ENCODE results near the gene LACTB. TPM values are rescaled to one million over a fixed set of nuclear protein-coding genes. Genes with fewer than 3 reads are reported as not detected.

LACTB gene
- total and polyA plus RNA-seq, 10 of the 15 experiments (the other 5 are each of a cell fraction or from before 2014, with no cell fraction given) = 5.0 to 35.3 (median 16.6) TPM

DNA sequence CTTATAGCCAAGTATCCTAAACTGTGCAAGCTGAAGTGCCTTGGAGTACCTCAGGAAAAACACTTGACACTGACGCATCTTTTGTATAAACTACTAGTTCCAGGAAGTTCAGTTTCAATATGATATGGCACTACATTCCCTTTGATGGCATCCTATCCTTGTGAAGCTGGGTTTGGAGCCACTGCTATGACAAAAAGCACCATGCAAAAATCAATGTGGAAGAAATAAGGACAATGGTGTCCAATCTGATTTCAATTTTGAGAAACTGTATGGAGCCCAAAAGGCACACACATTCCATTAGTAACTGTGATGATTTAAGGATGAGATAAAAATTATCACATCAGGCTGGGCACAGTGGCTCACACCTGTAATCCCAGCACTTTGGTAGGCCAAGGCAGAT lies 30.0 kb downstream of the LACTB start:
- in situ Hi-C loops (cut with MboI) = no loop called here
- peaks cover 20% of the 10 kb centered on the region for H3K79me2 ChIP-seq (ENCODE audit: control insufficient read depth, insufficient read depth, low read length)
- no peaks in the 10 kb centered on the region for H4K20me1 ChIP-seq (ENCODE audit: control insufficient read depth, insufficient read depth)
- WGBS (ENCODE audit: insufficient coverage, insufficient replicate concordance, low lambda C conversion rate, missing lambda C conversion rate) = 56% methylated on average over 1 of the region's 1 CpG
- no peak for ATAC-seq
- SMC1A ChIA-PET (ENCODE audit: uncharacterized antibody, unreplicated experiment) = interaction anchor here (1.5 kb wide), 1 partner anchor 13 kb away, joined by 5 read pairs; no protein-coding TSS in a partner anchor
- H3K4me2 ChIP-seq (ENCODE audit: control insufficient read depth, insufficient read depth) = no peak overlapping the region
- no peak overlapping the region for H3K27ac ChIP-seq (ENCODE audit: control insufficient read depth, insufficient read depth)
- H3K4me1 ChIP-seq (ENCODE audit: control insufficient read depth, insufficient read depth, low read length) = no peaks in the 10 kb centered on the region
- BruUV-seq (replicated peaks) = no TSS peak
- H3K9me3 ChIP-seq (replicated peaks; ENCODE audit: control insufficient read depth, insufficient read depth, low read length) = peaks cover 2% of the 10 kb centered on the region; the same call in 2 of the 3 replicates
- POLR2A ChIA-PET = interaction anchor here (1.4 kb wide), 1 partner anchor 20 kb away, joined by 3 read pairs; no protein-coding TSS in a partner anchor
- no peak overlapping the region for H2AFZ ChIP-seq (ENCODE audit: control insufficient read depth, low read depth, low read length)
- no peaks in the 10 kb centered on the region for H3K27me3 ChIP-seq (replicated peaks in 1 of 2; ENCODE audit: control insufficient read depth in 2 of 2, insufficient read depth in 2 of 2, low read length in 1 of 2)
- no peak overlapping the region for H3K9ac ChIP-seq (ENCODE audit: control insufficient read depth, insufficient read depth, low read length)
- intact Hi-C loops (cut with micrococcal nuclease; ENCODE audit: unreplicated experiment) = loop anchor here (10.0 kb wide), 3 partner anchors 63 to 253 kb away; partner anchors contain the start of gene APH1B
- no peak for DNase-seq (ENCODE audit: low read depth, low spot score)
- RAD21 ChIA-PET (ENCODE audit: unreplicated experiment) = interaction anchor here (0.6 kb wide), 1 partner anchor 782 kb away, joined by 3 read pairs; no protein-coding TSS in a partner anchor
- no peak for FAIRE-seq
- H3K36me3 ChIP-seq (ENCODE audit: control insufficient read depth in 2 of 2, insufficient read depth in 2 of 2, low read length in 1 of 2) = peaks cover 0 to 24% of the 10 kb centered on the region in 2 experiments; a peak in 1 of 4 replicates
- H3K4me3 ChIP-seq = no peak overlapping the region
- CTCF ChIA-PET = no interaction called here
- no peak for TF ChIP-seq IKZF1 (conservative IDR thresholded peaks at IDR 0.05)
- TF ChIP-seq NRF1 (conservative IDR thresholded peaks at IDR 0.05; ENCODE audit: low read depth, low read length) = no peak
- TF ChIP-seq, protein P1, sequence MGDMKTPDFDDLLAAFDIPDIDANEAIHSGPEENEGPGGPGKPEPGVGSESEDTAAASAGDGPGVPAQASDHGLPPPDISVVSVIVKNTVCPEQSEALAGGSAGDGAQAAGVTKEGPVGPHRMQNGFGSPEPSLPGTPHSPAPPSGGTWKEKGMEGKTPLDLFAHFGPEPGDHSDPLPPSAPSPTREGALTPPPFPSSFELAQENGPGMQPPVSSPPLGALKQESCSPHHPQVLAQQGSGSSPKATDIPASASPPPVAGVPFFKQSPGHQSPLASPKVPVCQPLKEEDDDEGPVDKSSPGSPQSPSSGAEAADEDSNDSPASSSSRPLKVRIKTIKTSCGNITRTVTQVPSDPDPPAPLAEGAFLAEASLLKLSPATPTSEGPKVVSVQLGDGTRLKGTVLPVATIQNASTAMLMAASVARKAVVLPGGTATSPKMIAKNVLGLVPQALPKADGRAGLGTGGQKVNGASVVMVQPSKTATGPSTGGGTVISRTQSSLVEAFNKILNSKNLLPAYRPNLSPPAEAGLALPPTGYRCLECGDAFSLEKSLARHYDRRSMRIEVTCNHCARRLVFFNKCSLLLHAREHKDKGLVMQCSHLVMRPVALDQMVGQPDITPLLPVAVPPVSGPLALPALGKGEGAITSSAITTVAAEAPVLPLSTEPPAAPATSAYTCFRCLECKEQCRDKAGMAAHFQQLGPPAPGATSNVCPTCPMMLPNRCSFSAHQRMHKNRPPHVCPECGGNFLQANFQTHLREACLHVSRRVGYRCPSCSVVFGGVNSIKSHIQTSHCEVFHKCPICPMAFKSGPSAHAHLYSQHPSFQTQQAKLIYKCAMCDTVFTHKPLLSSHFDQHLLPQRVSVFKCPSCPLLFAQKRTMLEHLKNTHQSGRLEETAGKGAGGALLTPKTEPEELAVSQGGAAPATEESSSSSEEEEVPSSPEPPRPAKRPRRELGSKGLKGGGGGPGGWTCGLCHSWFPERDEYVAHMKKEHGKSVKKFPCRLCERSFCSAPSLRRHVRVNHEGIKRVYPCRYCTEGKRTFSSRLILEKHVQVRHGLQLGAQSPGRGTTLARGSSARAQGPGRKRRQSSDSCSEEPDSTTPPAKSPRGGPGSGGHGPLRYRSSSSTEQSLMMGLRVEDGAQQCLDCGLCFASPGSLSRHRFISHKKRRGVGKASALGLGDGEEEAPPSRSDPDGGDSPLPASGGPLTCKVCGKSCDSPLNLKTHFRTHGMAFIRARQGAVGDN (IDR thresholded peaks at IDR 0.05) = no peak
- no peak for TF ChIP-seq HCFC1 (IDR thresholded peaks at IDR 0.05; ENCODE audit: low read length)
- TF ChIP-seq BRCA1 (IDR thresholded peaks at IDR 0.05; ENCODE audit: low read depth, low read length) = no peak
- TF ChIP-seq, protein P2, sequence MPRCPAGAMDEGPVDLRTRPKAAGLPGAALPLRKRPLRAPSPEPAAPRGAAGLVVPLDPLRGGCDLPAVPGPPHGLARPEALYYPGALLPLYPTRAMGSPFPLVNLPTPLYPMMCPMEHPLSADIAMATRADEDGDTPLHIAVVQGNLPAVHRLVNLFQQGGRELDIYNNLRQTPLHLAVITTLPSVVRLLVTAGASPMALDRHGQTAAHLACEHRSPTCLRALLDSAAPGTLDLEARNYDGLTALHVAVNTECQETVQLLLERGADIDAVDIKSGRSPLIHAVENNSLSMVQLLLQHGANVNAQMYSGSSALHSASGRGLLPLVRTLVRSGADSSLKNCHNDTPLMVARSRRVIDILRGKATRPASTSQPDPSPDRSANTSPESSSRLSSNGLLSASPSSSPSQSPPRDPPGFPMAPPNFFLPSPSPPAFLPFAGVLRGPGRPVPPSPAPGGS (IDR thresholded peaks at IDR 0.05; ENCODE audit: borderline replicate concordance, insufficient read depth, low read depth, low read length, poor library complexity, severe bottlenecking) = no peak
- no peak for TF ChIP-seq POLR2A (IDR thresholded peaks at IDR 0.05; ENCODE audit: low read depth, low read length)
- TF ChIP-seq MEF2A (IDR thresholded peaks at IDR 0.05; ENCODE audit: insufficient read depth, low read depth, low read length) = no peak
- no peak for TF ChIP-seq RAD51 (IDR thresholded peaks at IDR 0.05)
- no peak for TF ChIP-seq SIN3A (IDR thresholded peaks at IDR 0.05; ENCODE audit: low read depth, low read length)
- TF ChIP-seq ETV6 (conservative IDR thresholded peaks at IDR 0.05 in 1 of 2, IDR thresholded peaks at IDR 0.05 in 1 of 2; ENCODE audit: borderline replicate concordance in 1 of 2, low read depth in 1 of 2) = no peak
- TF ChIP-seq, protein P3, sequence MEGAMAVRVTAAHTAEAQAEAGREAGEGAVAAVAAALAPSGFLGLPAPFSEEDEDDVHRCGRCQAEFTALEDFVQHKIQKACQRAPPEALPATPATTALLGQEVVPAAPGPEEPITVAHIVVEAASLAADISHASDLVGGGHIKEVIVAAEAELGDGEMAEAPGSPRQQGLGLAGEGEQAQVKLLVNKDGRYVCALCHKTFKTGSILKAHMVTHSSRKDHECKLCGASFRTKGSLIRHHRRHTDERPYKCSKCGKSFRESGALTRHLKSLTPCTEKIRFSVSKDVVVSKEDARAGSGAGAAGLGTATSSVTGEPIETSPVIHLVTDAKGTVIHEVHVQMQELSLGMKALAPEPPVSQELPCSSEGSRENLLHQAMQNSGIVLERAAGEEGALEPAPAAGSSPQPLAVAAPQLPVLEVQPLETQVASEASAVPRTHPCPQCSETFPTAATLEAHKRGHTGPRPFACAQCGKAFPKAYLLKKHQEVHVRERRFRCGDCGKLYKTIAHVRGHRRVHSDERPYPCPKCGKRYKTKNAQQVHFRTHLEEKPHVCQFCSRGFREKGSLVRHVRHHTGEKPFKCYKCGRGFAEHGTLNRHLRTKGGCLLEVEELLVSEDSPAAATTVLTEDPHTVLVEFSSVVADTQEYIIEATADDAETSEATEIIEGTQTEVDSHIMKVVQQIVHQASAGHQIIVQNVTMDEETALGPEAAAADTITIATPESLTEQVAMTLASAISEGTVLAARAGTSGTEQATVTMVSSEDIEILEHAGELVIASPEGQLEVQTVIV (IDR thresholded peaks at IDR 0.05; ENCODE audit: borderline replicate concordance, partially characterized antibody) = no peak
- TF ChIP-seq, protein P4, sequence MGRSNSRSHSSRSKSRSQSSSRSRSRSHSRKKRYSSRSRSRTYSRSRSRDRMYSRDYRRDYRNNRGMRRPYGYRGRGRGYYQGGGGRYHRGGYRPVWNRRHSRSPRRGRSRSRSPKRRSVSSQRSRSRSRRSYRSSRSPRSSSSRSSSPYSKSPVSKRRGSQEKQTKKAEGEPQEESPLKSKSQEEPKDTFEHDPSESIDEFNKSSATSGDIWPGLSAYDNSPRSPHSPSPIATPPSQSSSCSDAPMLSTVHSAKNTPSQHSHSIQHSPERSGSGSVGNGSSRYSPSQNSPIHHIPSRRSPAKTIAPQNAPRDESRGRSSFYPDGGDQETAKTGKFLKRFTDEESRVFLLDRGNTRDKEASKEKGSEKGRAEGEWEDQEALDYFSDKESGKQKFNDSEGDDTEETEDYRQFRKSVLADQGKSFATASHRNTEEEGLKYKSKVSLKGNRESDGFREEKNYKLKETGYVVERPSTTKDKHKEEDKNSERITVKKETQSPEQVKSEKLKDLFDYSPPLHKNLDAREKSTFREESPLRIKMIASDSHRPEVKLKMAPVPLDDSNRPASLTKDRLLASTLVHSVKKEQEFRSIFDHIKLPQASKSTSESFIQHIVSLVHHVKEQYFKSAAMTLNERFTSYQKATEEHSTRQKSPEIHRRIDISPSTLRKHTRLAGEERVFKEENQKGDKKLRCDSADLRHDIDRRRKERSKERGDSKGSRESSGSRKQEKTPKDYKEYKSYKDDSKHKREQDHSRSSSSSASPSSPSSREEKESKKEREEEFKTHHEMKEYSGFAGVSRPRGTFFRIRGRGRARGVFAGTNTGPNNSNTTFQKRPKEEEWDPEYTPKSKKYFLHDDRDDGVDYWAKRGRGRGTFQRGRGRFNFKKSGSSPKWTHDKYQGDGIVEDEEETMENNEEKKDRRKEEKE (IDR thresholded peaks at IDR 0.05) = no peak
